Endothelial cell of coronary artery (primary cell): ENCODE results near the gene CCNH. TPM values are rescaled to one million over a fixed set of nuclear protein-coding genes. Genes with fewer than 3 reads are reported as not detected.

Experiments used
- total RNA-seq: library from RNA; depleted of rRNA; stranded (reverse); fragments of >200 nt; gene quantifications from 2 replicates; pipeline ENCODE4 v1.2.3, GENCODE V29; 2014

The CCNH gene
- 97.6 and 105 TPM in 2 replicates for total RNA-seq

DNA sequence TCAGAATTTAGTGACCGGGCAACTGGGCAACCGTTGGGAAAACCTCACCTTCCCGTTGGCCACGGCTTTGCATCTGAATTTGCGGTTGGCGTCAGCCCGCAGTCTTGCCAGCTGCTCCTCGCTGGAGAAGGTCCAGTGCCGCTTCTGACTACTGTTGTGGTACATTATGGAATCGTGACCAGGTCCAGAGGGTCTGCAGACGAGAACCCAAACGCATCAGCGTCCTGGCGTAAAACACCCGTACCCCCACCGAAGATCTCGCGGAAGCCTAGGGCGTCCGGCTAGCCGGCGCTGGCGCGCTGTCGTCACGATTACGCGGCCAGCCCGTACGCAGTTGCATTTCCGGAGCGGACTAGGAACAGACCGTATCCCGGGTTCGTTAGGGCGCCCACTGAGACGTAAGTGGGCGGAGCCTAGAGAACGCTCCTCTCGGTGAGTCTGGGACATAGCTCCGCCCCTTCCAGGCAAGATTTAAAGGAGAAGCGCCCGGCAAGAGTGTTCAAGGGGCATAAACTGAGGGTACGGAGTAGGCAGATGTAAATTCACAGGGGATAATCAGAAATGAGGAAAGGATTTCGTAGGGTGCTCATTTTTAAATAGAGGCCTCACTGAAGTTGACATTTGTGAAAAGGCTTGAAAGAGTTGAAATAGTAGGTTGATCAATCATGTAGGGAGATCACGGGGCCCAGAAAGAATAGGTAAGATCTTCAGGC, at the start of gene CCNH:
Gene CCNH (minus strand): TSS at position 301 of the 713 bp plus-strand sequence. CDS start 136 bp downstream, at position 165.

Other genes starting within 250 kb of the CCNH start
- gene RASA1, start 145.0 kb downstream of the CCNH start, total RNA-seq: 35.4 and 39.6 TPM in 2 replicates